ENCODE measurements around the gene UBA52.
A peak's percentile ranks its signal among the peaks of the same experiment; 100 is the strongest.
"Not testable (repeated sequence)": the region's sequence is repeated elsewhere in the genome, so short reads cannot be mapped to it uniquely, and the experiment has no call there.

UBA52 gene

GRCh38 chr19:18557411-18558201 is 14.1 kb upstream of the UBA52 start, which contains the start of gene KXD1:
Gene KXD1, plus strand, starts transcription at chr19:18557870. Its CDS starts 4,187 bp downstream, at chr19:18562057.
- peak; percentile 97 for DNase-seq

- no peak for DNase-seq
Measured at GRCh38 chr19:18558202-18558555, 13.5 kb upstream of the UBA52 start.

- no peak for DNase-seq
Measured at GRCh38 chr19:18558604-18559003, 13.1 kb upstream of the UBA52 start.

- no peak for DNase-seq
Measured at GRCh38 chr19:18559685-18560084, 12.0 kb upstream of the UBA52 start.

GRCh38 chr19:18562086-18562485 is 9.6 kb upstream of the UBA52 start:
- DNase-seq = no peak

- DNase-seq = no peak
Measured at GRCh38 chr19:18566953-18567352, 4.7 kb upstream of the UBA52 start.

- DNase-seq = no peak
Measured at GRCh38 chr19:18568367-18568766, 3.3 kb upstream of the UBA52 start.

- DNase-seq = no peak
Measured at GRCh38 chr19:18574691-18575291, 3.1 kb downstream of the UBA52 start.

GRCh38 chr19:18576383-18576782 is 4.7 kb downstream of the UBA52 start:
- DNase-seq = no peak

GRCh38 chr19:18577365-18577914 is 5.8 kb downstream of the UBA52 start:
- no peak for DNase-seq

- DNase-seq = no peak
Measured at GRCh38 chr19:18580311-18580710, 8.7 kb downstream of the UBA52 start.

GRCh38 chr19:18586306-18586705 is 14.6 kb downstream of the UBA52 start:
- DNase-seq = no peak

GRCh38 chr19:18587561-18587960 is 15.9 kb downstream of the UBA52 start:
- no peak for DNase-seq

GRCh38 chr19:18587962-18588610 is 16.4 kb downstream of the UBA52 start:
- DNase-seq = no peak

- DNase-seq = peak; percentile 92
Measured at GRCh38 chr19:18588611-18589379, 17.1 kb downstream of the UBA52 start, which contains the start of gene REX1BD. Gene REX1BD, plus strand, starts transcription at chr19:18588798. Its CDS starts 4 bp downstream, at chr19:18588802.

- DNase-seq = peak; percentile 67
Measured at GRCh38 chr19:18589380-18590272, 18.0 kb downstream of the UBA52 start.

- no peak for DNase-seq
Measured at GRCh38 chr19:18590273-18591272, 18.9 kb downstream of the UBA52 start.

- DNase-seq = no peak
Measured at GRCh38 chr19:18591735-18592385, 20.2 kb downstream of the UBA52 start.

- not testable (repeated sequence) for DNase-seq
Measured at GRCh38 chr19:18592732-18593131, 21.1 kb downstream of the UBA52 start.
